Measurements from ENCODE around the gene MRS2.
"Not testable (repeated sequence)": the region's sequence is repeated elsewhere in the genome, so short reads cannot be mapped to it uniquely, and the experiment has no call there.

MRS2 gene

GRCh38 chr6:24374612-24375011 lies 28.1 kb upstream of the MRS2 start:
- Histone ChIP-seq H3K27me3 (ENCODE audit: control insufficient read depth in 2 of 2, insufficient read depth in 2 of 2, low read length in 2 of 2) (no peaks in the 10 kb centered on the region), H3K36me3 (ENCODE audit: control insufficient read depth in 2 of 2, insufficient read depth in 2 of 2, low read length in 2 of 2) (no peaks in the 10 kb centered on the region), H3K9ac (ENCODE audit: low read depth in 1 of 2, low read length in 2 of 2) (no peak overlapping the region), H3K9me3 (ENCODE audit: control insufficient read depth in 2 of 2, low read length in 2 of 2) (no peaks in the 10 kb centered on the region), H3K4me3 (ENCODE audit: low read length in 2 of 2) (no peak overlapping the region), H3K27ac (ENCODE audit: low read depth in 2 of 2, low read length in 2 of 2) (no peak overlapping the region), H3K4me1 (ENCODE audit: control insufficient read depth in 2 of 2, insufficient read depth in 2 of 2, low read length in 2 of 2) (no peaks in the 10 kb centered on the region)

- Histone ChIP-seq H3K36me3 (ENCODE audit: control insufficient read depth in 2 of 2, insufficient read depth in 2 of 2, low read length in 2 of 2) (no peaks in the 10 kb centered on the region), H3K4me1 (ENCODE audit: control insufficient read depth in 2 of 2, insufficient read depth in 2 of 2, low read length in 2 of 2) (no peaks in the 10 kb centered on the region), H3K9me3 (ENCODE audit: control insufficient read depth in 2 of 2, low read length in 2 of 2) (no peaks in the 10 kb centered on the region), H3K4me3 (ENCODE audit: low read length in 2 of 2) (no peak overlapping the region), H3K27ac (ENCODE audit: low read depth in 2 of 2, low read length in 2 of 2) (no peak overlapping the region), H3K27me3 (ENCODE audit: control insufficient read depth in 2 of 2, insufficient read depth in 2 of 2, low read length in 2 of 2) (no peaks in the 10 kb centered on the region), H3K9ac (ENCODE audit: low read depth in 1 of 2, low read length in 2 of 2) (no peak overlapping the region)
These were observed 25.9 kb upstream of the MRS2 start for GRCh38 chr6:24376871-24377270.

DNA sequence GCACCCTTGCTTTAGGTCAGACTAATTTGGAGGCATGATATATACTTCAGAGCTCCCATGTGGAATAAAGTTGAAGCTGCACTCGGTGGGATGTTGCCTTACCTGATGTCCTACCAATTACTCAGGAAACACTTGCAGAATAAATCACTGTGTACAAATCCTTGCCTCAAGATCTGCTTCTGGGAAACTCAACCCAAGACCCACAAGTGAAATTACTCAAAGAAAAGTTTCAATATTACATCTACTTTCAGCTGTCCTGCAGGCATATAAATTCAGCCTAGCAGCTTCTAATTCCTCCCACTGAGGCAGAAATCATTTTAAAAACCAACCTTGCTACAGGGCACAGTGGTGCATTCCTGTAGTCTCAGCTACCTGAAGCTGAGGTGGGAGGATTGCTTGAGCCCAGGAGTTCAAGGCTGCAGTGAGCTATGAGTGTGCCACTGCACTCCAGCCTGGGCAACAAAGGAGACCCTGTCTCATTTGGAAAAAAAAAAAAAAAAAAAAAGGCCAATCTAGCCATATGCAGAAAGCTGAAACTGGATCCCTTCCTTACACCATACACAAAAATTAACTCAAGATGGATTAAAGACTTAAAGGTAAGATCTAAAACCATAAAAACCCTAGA lies 24.2 kb upstream of the MRS2 start:
- no peak overlapping the region for H3K9ac ChIP-seq (ENCODE audit: low read depth in 1 of 2, low read length in 2 of 2)
- H3K4me3 ChIP-seq (ENCODE audit: low read length in 2 of 2): no peak overlapping the region
- no peaks in the 10 kb centered on the region for H3K27me3 ChIP-seq (ENCODE audit: control insufficient read depth in 2 of 2, insufficient read depth in 2 of 2, low read length in 2 of 2)
- H3K36me3 ChIP-seq (ENCODE audit: control insufficient read depth in 2 of 2, insufficient read depth in 2 of 2, low read length in 2 of 2): no peaks in the 10 kb centered on the region
- H3K4me1 ChIP-seq (ENCODE audit: control insufficient read depth in 2 of 2, insufficient read depth in 2 of 2, low read length in 2 of 2): no peaks in the 10 kb centered on the region
- no peaks in the 10 kb centered on the region for H3K9me3 ChIP-seq (ENCODE audit: control insufficient read depth in 2 of 2, low read length in 2 of 2)
- no peak overlapping the region for H3K27ac ChIP-seq (ENCODE audit: low read depth in 2 of 2, low read length in 2 of 2)

DNA sequence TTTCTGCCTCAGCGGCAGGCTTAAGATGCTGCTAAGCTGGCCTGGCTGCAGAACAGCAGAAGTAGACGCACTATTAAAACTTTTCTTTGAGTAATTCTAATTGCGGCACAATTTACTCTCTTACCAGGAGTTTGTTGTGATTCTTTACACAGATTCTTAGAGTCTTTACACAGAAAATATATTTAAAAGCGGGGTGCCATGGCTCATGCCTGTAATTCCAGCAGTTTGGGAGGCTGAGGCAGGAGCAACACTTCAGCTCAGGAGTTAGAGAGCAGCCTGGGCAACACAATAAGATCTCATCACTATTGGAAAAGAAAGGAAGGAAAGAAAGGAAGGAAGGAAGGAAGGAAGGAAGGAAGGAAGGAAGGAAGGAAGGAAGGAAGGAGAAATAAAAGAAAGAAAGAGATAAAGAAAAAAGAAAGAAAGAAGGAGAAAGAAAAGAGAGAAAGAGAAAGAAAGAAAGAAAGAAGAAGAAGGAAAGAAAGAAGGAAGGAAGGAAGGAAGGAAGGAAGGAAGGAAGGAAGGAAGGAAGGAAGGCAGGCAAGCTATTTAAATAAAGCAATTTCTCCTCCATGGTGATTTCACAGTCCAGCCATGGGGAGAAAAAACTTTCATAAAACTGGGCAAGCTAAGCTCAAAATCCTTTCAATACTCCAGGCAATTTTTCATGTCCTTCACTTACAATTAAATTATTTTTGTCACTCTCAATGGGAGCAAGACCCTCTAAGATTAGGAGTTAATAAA lies 21.1 kb upstream of the MRS2 start:
- no peak overlapping the region for H3K4me3 ChIP-seq (ENCODE audit: low read length in 2 of 2)
- no peak overlapping the region for H3K27ac ChIP-seq (ENCODE audit: low read depth in 2 of 2, low read length in 2 of 2)
- no peaks in the 10 kb centered on the region for H3K4me1 ChIP-seq (ENCODE audit: control insufficient read depth in 2 of 2, insufficient read depth in 2 of 2, low read length in 2 of 2)
- H3K27me3 ChIP-seq (ENCODE audit: control insufficient read depth in 2 of 2, insufficient read depth in 2 of 2, low read length in 2 of 2): no peaks in the 10 kb centered on the region
- H3K36me3 ChIP-seq (ENCODE audit: control insufficient read depth in 2 of 2, insufficient read depth in 2 of 2, low read length in 2 of 2): no peaks in the 10 kb centered on the region
- no peaks in the 10 kb centered on the region for H3K9me3 ChIP-seq (ENCODE audit: control insufficient read depth in 2 of 2, low read length in 2 of 2)
- no peak overlapping the region for H3K9ac ChIP-seq (ENCODE audit: low read depth in 1 of 2, low read length in 2 of 2)

- H3K36me3 ChIP-seq (ENCODE audit: control insufficient read depth in 2 of 2, insufficient read depth in 2 of 2, low read length in 2 of 2): no peaks in the 10 kb centered on the region
- H3K4me1 ChIP-seq (ENCODE audit: control insufficient read depth in 2 of 2, insufficient read depth in 2 of 2, low read length in 2 of 2): no peaks in the 10 kb centered on the region
- H3K9ac ChIP-seq (ENCODE audit: low read depth in 1 of 2, low read length in 2 of 2): no peak overlapping the region
- no peak overlapping the region for H3K4me3 ChIP-seq (ENCODE audit: low read length in 2 of 2)
- no peak overlapping the region for H3K27ac ChIP-seq (ENCODE audit: low read depth in 2 of 2, low read length in 2 of 2)
- H3K9me3 ChIP-seq (ENCODE audit: control insufficient read depth in 2 of 2, low read length in 2 of 2): no peaks in the 10 kb centered on the region
- no peaks in the 10 kb centered on the region for H3K27me3 ChIP-seq (ENCODE audit: control insufficient read depth in 2 of 2, insufficient read depth in 2 of 2, low read length in 2 of 2)
These were observed 20.6 kb upstream of the MRS2 start for GRCh38 chr6:24382220-24382540.

DNA sequence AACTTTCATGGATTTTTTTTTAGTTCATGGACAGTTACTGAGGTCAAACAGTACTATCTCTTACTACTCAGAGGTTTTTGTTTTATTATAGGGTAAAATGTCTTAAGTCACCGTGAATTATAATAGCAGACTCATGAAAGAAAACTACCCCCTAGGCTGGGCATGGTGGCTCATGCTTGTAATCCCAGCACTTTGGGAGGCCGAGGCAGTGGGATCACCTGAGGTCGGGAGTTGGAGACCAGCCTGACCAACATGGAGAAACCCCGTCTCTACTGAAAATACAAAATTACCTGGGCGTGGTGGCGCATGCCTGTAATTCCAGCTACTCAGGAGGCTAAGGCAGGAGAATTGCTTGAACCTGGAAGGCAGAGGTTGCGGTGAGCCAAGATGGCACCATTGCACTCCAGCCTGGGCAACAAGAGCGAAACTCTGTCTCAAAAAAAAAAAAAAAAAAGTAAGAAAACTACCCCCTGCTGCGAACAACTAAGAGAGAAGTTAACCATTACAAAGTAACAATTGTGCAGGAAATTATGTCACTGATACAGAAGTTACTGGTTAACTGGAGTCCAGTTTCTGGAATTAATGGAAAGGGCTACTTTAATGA lies 19.7 kb upstream of the MRS2 start:
- H3K27me3 ChIP-seq (ENCODE audit: control insufficient read depth in 2 of 2, insufficient read depth in 2 of 2, low read length in 2 of 2); H3K36me3 ChIP-seq (ENCODE audit: control insufficient read depth in 2 of 2, insufficient read depth in 2 of 2, low read length in 2 of 2); H3K4me3 ChIP-seq (ENCODE audit: low read length in 2 of 2); H3K9me3 ChIP-seq (ENCODE audit: control insufficient read depth in 2 of 2, low read length in 2 of 2); H3K9ac ChIP-seq (ENCODE audit: low read depth in 1 of 2, low read length in 2 of 2); H3K4me1 ChIP-seq (ENCODE audit: control insufficient read depth in 2 of 2, insufficient read depth in 2 of 2, low read length in 2 of 2); H3K27ac ChIP-seq (ENCODE audit: low read depth in 2 of 2, low read length in 2 of 2): not testable (repeated sequence)

DNA sequence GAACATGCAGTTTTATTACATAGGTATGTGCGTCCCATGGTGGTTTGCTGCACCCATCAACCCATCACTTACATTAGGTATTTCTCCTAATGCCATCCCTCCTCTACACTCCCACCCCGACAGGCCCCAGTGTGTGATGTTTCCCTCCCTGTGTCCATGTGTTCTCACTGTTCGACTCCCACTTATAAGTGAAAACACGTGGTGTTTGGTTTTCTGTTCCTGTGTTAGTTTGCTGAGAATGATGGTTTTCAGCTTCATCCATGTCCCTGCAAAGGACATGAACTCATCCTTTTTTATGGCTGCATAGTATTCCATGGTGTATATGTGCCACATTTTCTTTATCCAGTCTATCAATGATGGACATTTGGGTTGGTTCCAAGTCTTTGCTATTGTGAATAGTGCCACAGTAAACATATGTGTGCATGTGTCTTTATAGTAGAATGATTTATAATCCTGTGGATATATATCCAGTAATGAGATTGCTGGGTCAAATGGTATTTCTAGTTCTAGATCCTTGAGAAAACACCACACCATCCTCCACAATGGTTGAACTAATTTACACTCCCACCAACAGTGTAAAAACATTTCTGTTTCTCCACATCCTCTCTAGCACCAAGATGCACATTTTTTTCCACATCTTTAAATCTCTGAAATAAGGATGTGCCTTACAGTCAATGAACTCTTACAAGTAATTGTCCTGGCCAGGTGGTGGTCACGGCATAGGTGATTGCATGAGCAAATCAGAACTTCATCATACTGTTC lies 18.2 kb upstream of the MRS2 start:
- not testable (repeated sequence) for H3K4me1 ChIP-seq (ENCODE audit: control insufficient read depth in 2 of 2, insufficient read depth in 2 of 2, low read length in 2 of 2); H3K4me3 ChIP-seq (ENCODE audit: low read length in 2 of 2); H3K27me3 ChIP-seq (ENCODE audit: control insufficient read depth in 2 of 2, insufficient read depth in 2 of 2, low read length in 2 of 2); H3K9ac ChIP-seq (ENCODE audit: low read depth in 1 of 2, low read length in 2 of 2); H3K9me3 ChIP-seq (ENCODE audit: control insufficient read depth in 2 of 2, low read length in 2 of 2); H3K27ac ChIP-seq (ENCODE audit: low read depth in 2 of 2, low read length in 2 of 2); H3K36me3 ChIP-seq (ENCODE audit: control insufficient read depth in 2 of 2, insufficient read depth in 2 of 2, low read length in 2 of 2)

DNA sequence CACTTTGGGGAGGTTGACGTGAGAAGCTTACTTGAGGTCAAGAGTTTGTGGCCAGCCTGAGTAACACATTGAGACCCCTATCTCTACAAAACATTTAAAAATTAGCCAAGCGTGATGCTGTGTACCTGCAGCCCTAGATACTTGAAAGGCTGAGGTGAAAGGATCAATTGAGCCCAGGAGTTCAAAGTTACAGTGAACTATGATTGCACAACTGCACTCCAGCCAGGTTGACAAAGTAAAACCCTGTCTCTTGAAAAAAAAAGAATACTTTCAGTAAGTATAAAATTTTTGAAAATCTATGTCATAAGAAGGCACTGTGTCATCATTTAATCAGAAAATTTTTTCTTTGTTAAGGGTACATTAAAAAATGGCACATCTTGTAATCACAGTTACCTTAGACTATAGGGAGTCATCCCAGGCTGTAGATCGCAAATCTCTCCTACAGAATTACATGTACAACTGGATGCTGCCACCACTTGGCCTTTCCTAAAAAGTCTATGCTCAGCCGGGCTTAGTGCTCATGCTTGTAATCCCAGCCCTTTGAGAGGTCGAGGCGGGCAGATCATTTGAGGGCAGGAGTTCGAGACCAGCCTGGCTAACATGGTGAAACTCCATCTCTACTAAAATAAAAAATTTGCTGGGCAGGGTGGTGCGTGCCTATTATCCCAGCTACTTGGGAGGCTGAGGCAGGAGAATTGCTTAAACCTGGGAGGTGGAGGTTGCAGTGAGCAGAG lies 17.0 kb upstream of the MRS2 start:
- no peak overlapping the region for H3K9ac ChIP-seq (ENCODE audit: low read depth in 1 of 2, low read length in 2 of 2)
- no peak overlapping the region for H3K4me3 ChIP-seq (ENCODE audit: low read length in 2 of 2)
- no peaks in the 10 kb centered on the region for H3K9me3 ChIP-seq (ENCODE audit: control insufficient read depth in 2 of 2, low read length in 2 of 2)
- no peaks in the 10 kb centered on the region for H3K36me3 ChIP-seq (ENCODE audit: control insufficient read depth in 2 of 2, insufficient read depth in 2 of 2, low read length in 2 of 2)
- no peak overlapping the region for H3K27ac ChIP-seq (ENCODE audit: low read depth in 2 of 2, low read length in 2 of 2)
- no peaks in the 10 kb centered on the region for H3K27me3 ChIP-seq (ENCODE audit: control insufficient read depth in 2 of 2, insufficient read depth in 2 of 2, low read length in 2 of 2)
- no peaks in the 10 kb centered on the region for H3K4me1 ChIP-seq (ENCODE audit: control insufficient read depth in 2 of 2, insufficient read depth in 2 of 2, low read length in 2 of 2)

DNA sequence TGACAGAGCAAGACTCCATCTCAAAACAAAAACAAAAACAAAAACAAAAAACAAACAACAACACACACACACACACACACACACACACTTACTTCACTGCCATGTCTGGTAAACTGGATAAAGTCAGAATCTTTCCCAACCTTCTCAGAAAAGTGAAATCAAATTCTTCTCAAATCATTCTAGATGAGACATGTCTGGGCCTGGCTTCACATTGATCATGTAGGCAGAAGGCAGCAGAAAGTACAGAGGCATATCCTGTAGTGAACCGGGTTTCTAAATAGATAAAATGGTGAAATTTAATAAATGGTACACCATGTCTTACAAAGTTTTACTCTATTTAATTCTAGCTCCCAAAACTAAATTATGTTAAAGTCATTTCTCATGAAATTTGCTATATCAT lies 14.9 kb upstream of the MRS2 start:
- Histone ChIP-seq H3K36me3 (ENCODE audit: control insufficient read depth in 2 of 2, insufficient read depth in 2 of 2, low read length in 2 of 2) (no peaks in the 10 kb centered on the region), H3K9me3 (ENCODE audit: control insufficient read depth in 2 of 2, low read length in 2 of 2) (no peaks in the 10 kb centered on the region), H3K4me3 (ENCODE audit: low read length in 2 of 2) (no peak overlapping the region), H3K9ac (ENCODE audit: low read depth in 1 of 2, low read length in 2 of 2) (no peak overlapping the region), H3K27ac (ENCODE audit: low read depth in 2 of 2, low read length in 2 of 2) (no peak overlapping the region), H3K27me3 (ENCODE audit: control insufficient read depth in 2 of 2, insufficient read depth in 2 of 2, low read length in 2 of 2) (no peaks in the 10 kb centered on the region), H3K4me1 (ENCODE audit: control insufficient read depth in 2 of 2, insufficient read depth in 2 of 2, low read length in 2 of 2) (no peaks in the 10 kb centered on the region)

DNA sequence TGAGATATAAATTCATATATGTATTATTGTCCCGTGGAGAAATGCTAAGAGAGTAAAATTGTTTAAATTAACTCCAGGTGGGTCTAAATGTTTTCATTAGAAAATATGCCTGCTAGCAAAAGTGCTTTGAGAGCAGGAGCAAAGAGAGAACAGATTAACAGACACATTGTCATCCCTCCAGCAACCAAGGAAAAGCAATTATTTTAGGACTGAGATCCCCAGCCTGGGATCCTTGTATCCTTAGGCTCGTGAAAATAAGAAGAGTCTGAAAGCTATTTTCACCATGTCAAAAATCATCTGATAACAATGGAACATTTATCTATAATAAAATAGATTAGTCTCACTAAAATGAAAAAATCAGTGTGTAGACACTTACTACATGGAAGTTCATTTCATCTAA lies 11.5 kb upstream of the MRS2 start:
- Histone ChIP-seq H3K9me3 (ENCODE audit: control insufficient read depth in 2 of 2, low read length in 2 of 2) (no peaks in the 10 kb centered on the region), H3K36me3 (ENCODE audit: control insufficient read depth in 2 of 2, insufficient read depth in 2 of 2, low read length in 2 of 2) (no peaks in the 10 kb centered on the region), H3K4me3 (ENCODE audit: low read length in 2 of 2) (no peak overlapping the region), H3K4me1 (ENCODE audit: control insufficient read depth in 2 of 2, insufficient read depth in 2 of 2, low read length in 2 of 2) (no peaks in the 10 kb centered on the region), H3K27ac (ENCODE audit: low read depth in 2 of 2, low read length in 2 of 2) (no peak overlapping the region), H3K27me3 (ENCODE audit: control insufficient read depth in 2 of 2, insufficient read depth in 2 of 2, low read length in 2 of 2) (no peaks in the 10 kb centered on the region), H3K9ac (ENCODE audit: low read depth in 1 of 2, low read length in 2 of 2) (no peak overlapping the region)

Data from mucosa of rectum (tissue), 2 donors.